ENCODE measurements around the gene COL6A3. TPM values are rescaled to one million over a fixed set of nuclear protein-coding genes. Genes with fewer than 3 reads are reported as not detected.

Gene COL6A3
- polyA plus RNA-seq, 3 donors, result not detected

DNA sequence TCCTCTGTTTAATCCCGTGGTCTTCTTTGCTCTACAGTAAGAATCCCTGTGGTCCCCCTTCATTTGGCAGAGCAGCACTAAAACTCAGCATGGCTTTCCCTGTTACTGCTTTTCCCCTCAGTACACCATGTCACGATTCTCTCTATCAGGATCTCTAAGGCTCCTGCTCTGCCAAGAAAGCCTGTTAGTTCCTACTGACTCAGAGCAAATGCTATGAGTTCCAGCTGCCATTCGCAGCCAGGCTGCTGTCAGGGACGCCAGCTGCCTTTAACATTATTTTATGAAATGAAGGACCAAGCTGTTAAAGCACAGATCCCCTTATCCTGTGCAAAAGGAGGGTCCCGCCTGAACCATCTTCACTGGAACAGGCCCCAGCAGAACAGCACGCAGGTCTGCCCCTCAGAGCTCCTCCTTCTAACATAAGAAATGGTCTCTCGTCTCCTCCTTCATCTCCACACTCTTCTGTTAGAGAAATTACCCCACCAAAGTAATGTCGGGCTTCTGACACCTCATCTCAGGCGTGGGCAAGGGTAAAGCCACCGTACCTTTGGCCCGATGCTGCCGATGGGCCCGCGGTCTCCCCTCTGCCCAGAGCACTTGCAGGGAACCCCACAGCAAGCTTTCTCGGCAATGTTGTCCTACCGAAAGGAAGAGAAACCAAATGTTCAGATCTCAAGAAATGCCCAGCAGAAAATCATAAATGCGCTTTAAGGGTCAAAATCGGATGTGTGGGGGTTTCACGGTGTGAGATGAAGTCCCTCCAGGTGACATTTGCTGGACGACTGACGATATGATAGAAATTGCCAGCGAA, 52.6 kb downstream of the COL6A3 start:
- no peak overlapping the region for H3K27ac ChIP-seq (ENCODE audit: low read depth in 1 of 2, low read length in 2 of 2)
- intact Hi-C loops (cut with micrococcal nuclease), result no loop called here
- peaks cover 0 to 2% (median 0%) of the 10 kb centered on the region in 7 donors for H3K9me3 Mint-ChIP-seq
- no peak overlapping the region for H3K4me2 ChIP-seq (replicated peaks; ENCODE audit: extremely low read depth, low read length, poor library complexity, severe bottlenecking)
- no peaks in the 10 kb centered on the region for H3K9me3 ChIP-seq (replicated peaks in 1 of 2; ENCODE audit: control insufficient read depth in 1 of 2, insufficient read depth in 1 of 2, low read length in 2 of 2)
- no peak overlapping the region for H3K4me3 ChIP-seq (replicated peaks in 1 of 3; ENCODE audit: low read depth in 2 of 3, low read length in 3 of 3)
- H3K36me3 ChIP-seq (replicated peaks in 1 of 2; ENCODE audit: control insufficient read depth in 1 of 2, insufficient read depth in 2 of 2, low read length in 2 of 2), result no peaks in the 10 kb centered on the region
- no peak overlapping the region for H3K9ac ChIP-seq (ENCODE audit: insufficient read depth, low read length, poor library complexity, severe bottlenecking)
- H3K4me1 Mint-ChIP-seq, result no peaks in the 10 kb centered on the region
- no peak overlapping the region for H2AFZ ChIP-seq (ENCODE audit: insufficient read depth, low read depth, low read length, poor library complexity, severe bottlenecking)
- no peaks in the 10 kb centered on the region for H3K27me3 ChIP-seq (ENCODE audit: control insufficient read depth in 2 of 2, insufficient read depth in 2 of 2, low read length in 2 of 2)
- H3K36me3 Mint-ChIP-seq, result no peaks in the 10 kb centered on the region
- H3K27me3 Mint-ChIP-seq (ENCODE audit: low read depth in 3 of 3), result peaks cover 4 to 11% (median 6%) of the 10 kb centered on the region in 3 donors
- H3K79me2 ChIP-seq (ENCODE audit: insufficient read depth, low read length), result no peaks in the 10 kb centered on the region
- no peaks in the 10 kb centered on the region for H4K20me1 ChIP-seq (ENCODE audit: insufficient read depth, low read length)
- 91% methylated on average over 14 of the region's 22 CpGs for WGBS (ENCODE audit: insufficient coverage)
- H3K4me1 ChIP-seq (ENCODE audit: control insufficient read depth in 1 of 2, insufficient read depth in 2 of 2, low read length in 2 of 2), result no peaks in the 10 kb centered on the region
- no peak overlapping the region for H3K27ac Mint-ChIP-seq
- H3K4me3 Mint-ChIP-seq, result no peak overlapping the region
- TF ChIP-seq, protein P1, sequence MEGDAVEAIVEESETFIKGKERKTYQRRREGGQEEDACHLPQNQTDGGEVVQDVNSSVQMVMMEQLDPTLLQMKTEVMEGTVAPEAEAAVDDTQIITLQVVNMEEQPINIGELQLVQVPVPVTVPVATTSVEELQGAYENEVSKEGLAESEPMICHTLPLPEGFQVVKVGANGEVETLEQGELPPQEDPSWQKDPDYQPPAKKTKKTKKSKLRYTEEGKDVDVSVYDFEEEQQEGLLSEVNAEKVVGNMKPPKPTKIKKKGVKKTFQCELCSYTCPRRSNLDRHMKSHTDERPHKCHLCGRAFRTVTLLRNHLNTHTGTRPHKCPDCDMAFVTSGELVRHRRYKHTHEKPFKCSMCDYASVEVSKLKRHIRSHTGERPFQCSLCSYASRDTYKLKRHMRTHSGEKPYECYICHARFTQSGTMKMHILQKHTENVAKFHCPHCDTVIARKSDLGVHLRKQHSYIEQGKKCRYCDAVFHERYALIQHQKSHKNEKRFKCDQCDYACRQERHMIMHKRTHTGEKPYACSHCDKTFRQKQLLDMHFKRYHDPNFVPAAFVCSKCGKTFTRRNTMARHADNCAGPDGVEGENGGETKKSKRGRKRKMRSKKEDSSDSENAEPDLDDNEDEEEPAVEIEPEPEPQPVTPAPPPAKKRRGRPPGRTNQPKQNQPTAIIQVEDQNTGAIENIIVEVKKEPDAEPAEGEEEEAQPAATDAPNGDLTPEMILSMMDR (IDR thresholded peaks at IDR 0.05), result no peak
- no peak for DNase-seq

DNA sequence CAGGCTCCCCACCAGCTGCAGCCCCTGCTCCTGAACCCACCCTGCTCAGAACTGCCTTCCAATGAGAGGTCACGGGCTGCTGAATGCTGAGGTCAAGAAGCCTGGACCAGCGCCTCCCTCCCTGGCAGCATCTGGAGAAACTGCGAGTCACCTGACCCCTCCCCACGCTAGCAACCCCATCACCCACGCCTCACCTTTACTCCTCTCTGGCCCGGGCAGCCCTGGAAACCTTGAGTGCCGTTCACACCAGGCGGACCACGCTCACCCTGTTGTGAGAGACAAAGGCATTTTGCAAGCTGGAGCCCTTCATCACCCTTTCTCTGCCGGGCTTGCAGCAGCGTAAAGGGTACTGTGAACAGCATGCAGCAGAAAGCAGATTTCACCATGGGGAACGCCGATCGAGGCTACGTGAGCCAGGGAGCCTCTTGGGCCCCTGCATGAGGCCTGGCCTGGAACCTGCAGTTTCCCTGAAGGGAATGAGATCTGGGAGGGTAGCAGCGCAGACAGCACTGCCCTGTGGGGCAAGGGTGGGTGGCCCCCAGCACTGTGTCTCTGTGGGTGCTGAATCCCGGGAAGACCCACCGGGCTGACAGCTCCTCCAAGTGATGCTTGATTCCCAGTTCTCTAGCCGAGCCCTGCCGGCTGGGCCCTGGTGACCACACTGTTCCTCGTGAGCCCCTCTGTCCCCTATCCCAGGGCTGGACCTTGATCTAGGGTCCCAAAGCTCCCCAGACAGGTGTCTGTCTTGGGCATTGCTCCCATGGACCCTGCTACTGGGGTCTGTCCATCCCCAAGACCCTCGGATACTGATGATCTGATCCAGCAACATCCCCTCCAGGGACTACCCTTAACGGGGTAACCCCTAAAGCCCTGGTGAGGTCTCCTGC, 53.8 kb downstream of the COL6A3 start:
- Mint-ChIP-seq H3K27ac (no peak overlapping the region), H3K36me3 (no peaks in the 10 kb centered on the region), H3K9me3 (peaks cover 0 to 2% (median 0%) of the 10 kb centered on the region in 7 donors), H3K27me3 (ENCODE audit: low read depth in 3 of 3) (peaks cover 4 to 11% (median 6%) of the 10 kb centered on the region in 3 donors), H3K4me3 (no peak overlapping the region), H3K4me1 (no peaks in the 10 kb centered on the region)
- TF ChIP-seq, protein P1 (IDR thresholded peaks at IDR 0.05), result no peak
- no peak overlapping the region for H3K9ac ChIP-seq (ENCODE audit: insufficient read depth, low read length, poor library complexity, severe bottlenecking)
- no peak overlapping the region for H3K27ac ChIP-seq (ENCODE audit: low read depth in 1 of 2, low read length in 2 of 2)
- no peaks in the 10 kb centered on the region for H3K4me1 ChIP-seq (ENCODE audit: control insufficient read depth in 1 of 2, insufficient read depth in 2 of 2, low read length in 2 of 2)
- 89% methylated on average over 20 of the region's 23 CpGs for WGBS (ENCODE audit: insufficient coverage)
- no peaks in the 10 kb centered on the region for H3K9me3 ChIP-seq (replicated peaks in 1 of 2; ENCODE audit: control insufficient read depth in 1 of 2, insufficient read depth in 1 of 2, low read length in 2 of 2)
- intact Hi-C loops (cut with micrococcal nuclease), result no loop called here
- no peak overlapping the region for H2AFZ ChIP-seq (ENCODE audit: insufficient read depth, low read depth, low read length, poor library complexity, severe bottlenecking)
- no peaks in the 10 kb centered on the region for H3K36me3 ChIP-seq (replicated peaks in 1 of 2; ENCODE audit: control insufficient read depth in 1 of 2, insufficient read depth in 2 of 2, low read length in 2 of 2)
- H3K4me2 ChIP-seq (replicated peaks; ENCODE audit: extremely low read depth, low read length, poor library complexity, severe bottlenecking), result no peak overlapping the region
- no peak for DNase-seq
- H3K79me2 ChIP-seq (ENCODE audit: insufficient read depth, low read length), result no peaks in the 10 kb centered on the region
- no peaks in the 10 kb centered on the region for H3K27me3 ChIP-seq (ENCODE audit: control insufficient read depth in 2 of 2, insufficient read depth in 2 of 2, low read length in 2 of 2)
- no peak overlapping the region for H3K4me3 ChIP-seq (replicated peaks in 1 of 3; ENCODE audit: low read depth in 2 of 3, low read length in 3 of 3)
- H4K20me1 ChIP-seq (ENCODE audit: insufficient read depth, low read length), result no peaks in the 10 kb centered on the region

All from CD14-positive monocyte (primary cell).